ENCODE data around the gene PPM1H. TPM values are rescaled to one million over a fixed set of nuclear protein-coding genes. Genes with fewer than 3 reads are reported as not detected.

Gene PPM1H
- total and polyA plus RNA-seq, 4 donors = 2.3 to 7.2 (median 4.1) TPM

GRCh38 chr12:62627181-62627580 is 307.8 kb downstream of the PPM1H start:
- DNase-seq (ENCODE audit: low spot score) = no peak
- H3K36me3 ChIP-seq (ENCODE audit: control insufficient read depth in 4 of 4, insufficient read depth in 3 of 4, low read depth in 1 of 4, low read length in 3 of 4) = no peaks in the 10 kb centered on the region

More at GRCh38 chr12:62627181-62627580, 307.8 kb downstream of the PPM1H start:
- Histone ChIP-seq H3K27ac (ENCODE audit: low read depth in 1 of 2, low read length in 2 of 2) (no peak overlapping the region), H3K27me3 (ENCODE audit: control insufficient read depth in 4 of 4, insufficient read depth in 4 of 4, low read length in 3 of 4) (no peaks in the 10 kb centered on the region), H3K4me3 (ENCODE audit: low read depth in 1 of 3, low read length in 3 of 3) (no peak overlapping the region), H3K9me3 (ENCODE audit: control insufficient read depth in 4 of 4, low read length in 3 of 4) (no peaks in the 10 kb centered on the region), H3K4me1 (ENCODE audit: control insufficient read depth in 4 of 4, insufficient read depth in 4 of 4, low read length in 3 of 4) (peaks cover 4 to 27% (median 9%) of the 10 kb centered on the region in 4 donors), H3K9ac (ENCODE audit: low read depth in 1 of 2, low read length in 2 of 2) (no peak overlapping the region)
- TF ChIP-seq NR2F2 (IDR thresholded peaks at IDR 0.05) (no peak), ZBTB33 (IDR thresholded peaks at IDR 0.05) (no peak), RXRA (IDR thresholded peaks at IDR 0.05) (no peak), YY1 (IDR thresholded peaks at IDR 0.05) (no peak), MAX (IDR thresholded peaks at IDR 0.05) (no peak), FOXA2 (IDR thresholded peaks at IDR 0.05) (no peak), JUND (IDR thresholded peaks at IDR 0.05) (no peak), ATF3 (IDR thresholded peaks at IDR 0.05) (no peak), CTCF (IDR thresholded peaks at IDR 0.05; ENCODE audit: low read depth, low read length, missing input control) (no peak), REST (IDR thresholded peaks at IDR 0.05) (no peak), HNF4G (IDR thresholded peaks at IDR 0.05) (no peak), RAD21 (IDR thresholded peaks at IDR 0.05) (no peak), GABPA (IDR thresholded peaks at IDR 0.05 in 1 of 2, conservative IDR thresholded peaks at IDR 0.05 in 1 of 2) (no peak), FOXA1 (IDR thresholded peaks at IDR 0.05) (no peak), SP1 (IDR thresholded peaks at IDR 0.05) (no peak)
- 92% methylated on average over 2 of the region's 2 CpGs for WGBS

Measured in liver (tissue), 9 donors.